SK-N-SH (cell line): ENCODE data around the gene MARS1. TPM values are rescaled to one million over a fixed set of nuclear protein-coding genes. Genes with fewer than 3 reads are reported as not detected.
"Not testable (repeated sequence)": the region's sequence is repeated elsewhere in the genome, so short reads cannot be mapped to it uniquely, and the experiment has no call there.

ENCODE experiments used
- CTCF ChIA-PET: fragments of 300-600, 350-600 bp; formaldehyde crosslinking; extraction: SDS; loops from one replicate; lab custom pipeline; 2021; lab: Yijun Ruan, JAX
- POLR2A ChIA-PET: fragments of 350-600 bp; sonication (Branson Sonifier 250); formaldehyde crosslinking; extraction: SDS; loops from one replicate; lab custom pipeline; 2020; ENCODE audit warnings: antibody characterized with exemption, inconsistent platforms; lab: Yijun Ruan, JAX
- DNase-seq: peaks from one replicate; pipeline ENCODE4 v3.0.0; 2012
- H2AFZ ChIP-seq: fragments of 200-600 bp; sonication (generic); 2 replicates; pipeline ENCODE4 v1.8.1; 2016; ENCODE audit warnings: antibody characterized with exemption, mild to moderate bottlenecking, low read depth
- H3F3A ChIP-seq: fragments of 200-600 bp; sonication (generic); replicated peaks from 2 replicates; pipeline ENCODE3; 2016; ENCODE audit warnings: antibody characterized with exemption, mild to moderate bottlenecking; ENCODE audit not compliant: insufficient read depth
- H3K27ac ChIP-seq, 2 experiments: fragments of 200-500 bp in 1 of 2; fragments of 200-600 bp in 1 of 2; sonication (Bioruptor generic) in 1 of 2; sonication (generic), shearing (Covaris generic) in 1 of 2; 2 replicates each; pipeline versions ENCODE4 v1.5.1 to v1.6.1; 2014 to 2016; ENCODE audit warnings: low read depth in 2 of 2, inconsistent platforms in 1 of 2, low read length in 1 of 2, mild to moderate bottlenecking in 1 of 2, mixed read lengths in 1 of 2
- H3K27me3 ChIP-seq: fragments of 200-600 bp; sonication (generic), shearing (Covaris generic); 2 replicates; pipeline ENCODE4 v1.6.1; 2016; ENCODE audit warnings: mixed run types; ENCODE audit not compliant: insufficient read depth
- H3K36me3 ChIP-seq, 2 experiments: fragments of 200-500 bp in 1 of 2; fragments of 200-600 bp in 1 of 2; sonication (Bioruptor generic) in 1 of 2; sonication (generic) in 1 of 2; replicated peaks in 1 of 2; 2 replicates each; pipeline versions ENCODE3 to v1.5.1; 2014 to 2016; ENCODE audit warnings: low read length in 1 of 2, mild to moderate bottlenecking in 1 of 2; ENCODE audit not compliant: insufficient read depth in 2 of 2, control insufficient read depth in 1 of 2
- H3K4me1 ChIP-seq, 2 experiments: fragments of 200-500 bp in 1 of 2; fragments of 200-600 bp in 1 of 2; sonication (Bioruptor generic) in 1 of 2; sonication (generic), shearing (Covaris generic) in 1 of 2; 2 replicates each; pipeline versions ENCODE4 v1.5.1 to v1.6.1; 2014 to 2016; ENCODE audit warnings: low read depth in 1 of 2, low read length in 1 of 2, mixed run types in 1 of 2; ENCODE audit not compliant: insufficient read depth in 2 of 2, control insufficient read depth in 1 of 2
- H3K4me2 ChIP-seq: fragments of 200-600 bp; sonication (generic), shearing (Covaris generic); 2 replicates; pipeline ENCODE4 v1.6.1; 2017; ENCODE audit warnings: mixed run types
- H3K4me3 ChIP-seq, 2 experiments: fragments of 200-500 bp in 1 of 2; fragments of 200-600 bp in 1 of 2; sonication (Bioruptor generic) in 1 of 2; sonication (generic), shearing (Covaris generic) in 1 of 2; 2 replicates each; pipeline versions ENCODE4 v1.5.1 to v1.8.1; 2014 to 2016; ENCODE audit warnings: low read depth in 2 of 2, inconsistent platforms in 1 of 2, low read length in 1 of 2, mild to moderate bottlenecking in 1 of 2, mixed read lengths in 1 of 2, moderate library complexity in 1 of 2
- H3K79me2 ChIP-seq: fragments of 200-600 bp; sonication (generic); 2 replicates; pipeline ENCODE4 v1.8.1; 2017; ENCODE audit warnings: mild to moderate bottlenecking; ENCODE audit not compliant: insufficient read depth
- H3K9ac ChIP-seq: fragments of 200-600 bp; sonication (generic); 2 replicates; pipeline ENCODE4 v1.6.1; 2017; ENCODE audit warnings: mixed run types
- H3K9me2 ChIP-seq: fragments of 200-600 bp; sonication (generic); 2 replicates; pipeline ENCODE4 v1.6.1; 2017; ENCODE audit warnings: mixed run types
- H3K9me3 ChIP-seq: fragments of 200-600 bp; sonication (generic); 2 replicates; pipeline ENCODE4 v1.6.1; 2017; ENCODE audit warnings: mixed run types, mild to moderate bottlenecking, moderate library complexity
- H4K20me1 ChIP-seq: fragments of 200-600 bp; sonication (generic); 2 replicates; pipeline ENCODE4 v1.6.1; 2017; ENCODE audit warnings: mild to moderate bottlenecking, mixed run types; ENCODE audit not compliant: insufficient read depth
- EZH2phosphoT487 ChIP-seq: fragments of 200-600 bp; sonication (generic); IDR thresholded peaks from 2 replicates; pipeline ENCODE4 v1.6.1; 2017; ENCODE audit warnings: low read depth, mixed run types, mild to moderate bottlenecking, antibody characterized with exemption, moderate library complexity, borderline replicate concordance
- FOXJ3 ChIP-seq: sonication (generic); formaldehyde crosslinking; IDR thresholded peaks from 2 replicates; pipeline ENCODE4 v1.5.1; 2020; ENCODE audit warnings: mild to moderate bottlenecking, missing genetic modification reagents
- GATA2 ChIP-seq: sonication (generic); formaldehyde crosslinking; IDR thresholded peaks from 2 replicates; pipeline ENCODE4 v1.5.0; 2020; ENCODE audit warnings: mild to moderate bottlenecking, missing genetic modification reagents
- MXI1 ChIP-seq: IDR thresholded peaks from 2 replicates; pipeline ENCODE4 v1.6.1; 2012; ENCODE audit warnings: mild to moderate bottlenecking, low read depth, low read length, improper control_type of control experiment
- NFIC ChIP-seq: IDR thresholded peaks from 2 replicates; pipeline ENCODE4 v1.4.0; 2012; ENCODE audit warnings: borderline replicate concordance
- POLR2AphosphoS5 ChIP-seq: IDR thresholded peaks from 2 replicates; pipeline ENCODE4 v1.6.1; 2012; ENCODE audit warnings: low read depth, low read length
- REST ChIP-seq: IDR thresholded peaks from 2 replicates; pipeline ENCODE4 v1.6.1; 2012; ENCODE audit warnings: mild to moderate bottlenecking, low read depth, low read length, moderate library complexity
- RXRA ChIP-seq: IDR thresholded peaks from 2 replicates; pipeline ENCODE4 v1.4.0; 2012; ENCODE audit warnings: low read depth, mild to moderate bottlenecking, borderline replicate concordance
- SMC3 ChIP-seq: IDR thresholded peaks from 2 replicates; pipeline ENCODE4 v1.6.1; 2012; ENCODE audit warnings: low read depth, low read length, improper control_type of control experiment
- TCF12 ChIP-seq: IDR thresholded peaks from 2 replicates; pipeline ENCODE4 v1.4.0; 2012
- TEAD4 ChIP-seq: IDR thresholded peaks from 2 replicates; pipeline ENCODE4 v1.4.0; 2012; ENCODE audit warnings: mild to moderate bottlenecking, borderline replicate concordance; ENCODE audit not compliant: insufficient read depth
- WGBS: methylation state at CpG from one replicate; pipeline ENCODE4 v1.1.6; 2017; ENCODE audit warnings: low lambda C conversion rate; 5-methylcytosine and 5-hydroxymethylcytosine counted together
- polyA plus RNA-seq, 3 experiments: library from polyadenylated mRNA; depleted of rRNA; stranded (reverse); fragments of >200 nt; gene quantifications; 2 replicates each; pipeline ENCODE4 v1.2.3, GENCODE V29; 2012
- TF ChIP-seq, protein P1 (sequence below): IDR thresholded peaks from 2 replicates; pipeline ENCODE4 v1.4.0; 2012; ENCODE audit warnings: low read depth, borderline replicate concordance

MARS1 gene
- polyA plus RNA-seq, 1 of the 3 experiments (the other 2 are of a cell fraction): 158 TPM

DNA sequence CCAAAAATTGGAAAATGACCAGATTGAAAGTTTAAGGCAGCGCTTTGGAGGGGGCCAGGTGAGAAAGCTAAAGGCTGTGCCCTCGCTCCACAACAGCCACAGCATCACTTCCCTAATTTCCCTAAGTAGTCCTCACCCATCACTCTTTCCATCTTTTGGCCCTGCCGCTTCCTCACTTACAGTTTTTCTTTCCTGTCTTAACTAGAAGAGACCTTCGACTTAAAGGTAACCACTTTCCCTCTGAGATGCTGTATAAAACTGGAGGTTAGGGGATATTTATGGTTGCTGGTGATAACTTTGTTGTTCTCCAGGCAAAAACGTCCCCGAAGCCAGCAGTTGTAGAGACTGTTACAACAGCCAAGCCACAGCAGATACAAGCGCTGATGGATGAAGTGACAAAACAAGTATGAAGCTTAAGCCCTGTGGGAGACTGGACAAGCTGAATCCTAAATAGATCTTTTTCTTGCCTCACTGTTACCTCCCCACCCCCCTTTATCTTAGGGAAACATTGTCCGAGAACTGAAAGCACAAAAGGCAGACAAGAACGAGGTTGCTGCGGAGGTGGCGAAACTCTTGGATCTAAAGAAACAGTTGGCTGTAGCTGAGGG is 28.2 kb downstream of the MARS1 start (continued):
- TF ChIP-seq, protein P1, sequence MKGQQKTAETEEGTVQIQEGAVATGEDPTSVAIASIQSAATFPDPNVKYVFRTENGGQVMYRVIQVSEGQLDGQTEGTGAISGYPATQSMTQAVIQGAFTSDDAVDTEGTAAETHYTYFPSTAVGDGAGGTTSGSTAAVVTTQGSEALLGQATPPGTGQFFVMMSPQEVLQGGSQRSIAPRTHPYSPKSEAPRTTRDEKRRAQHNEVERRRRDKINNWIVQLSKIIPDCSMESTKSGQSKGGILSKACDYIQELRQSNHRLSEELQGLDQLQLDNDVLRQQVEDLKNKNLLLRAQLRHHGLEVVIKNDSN: no peak
- TF ChIP-seq POLR2AphosphoS5: no peak
- TF ChIP-seq, all 33 proteins: peak for 0

GRCh38 chr12:57516617-57517153 is 28.8 kb downstream of the MARS1 start:
- H3K4me1 ChIP-seq: peaks cover 21 to 30% of the 10 kb centered on the region in 2 experiments
- H4K20me1 ChIP-seq: peaks cover 41% of the 10 kb centered on the region
- peak overlapping the region; percentile 5; the same call in 1 of the 2 replicates for H3K4me2 ChIP-seq
- H3K27ac ChIP-seq: peak overlapping the region in 1 of 2 experiments; percentile 98; a peak in 2 of 4 replicates
- H3K4me3 ChIP-seq: no peak overlapping the region
- H3F3A ChIP-seq: peaks cover 62% of the 10 kb centered on the region
- POLR2A ChIA-PET: interaction anchor here (0.7 to 2.2 kb wide), 4 partner anchors 19 to 55 kb away, joined by 3 to 8 read pairs (median 4); no protein-coding TSS in a partner anchor
- no peaks in the 10 kb centered on the region for H3K27me3 ChIP-seq
- no peak for DNase-seq
- no peaks in the 10 kb centered on the region for H3K9me3 ChIP-seq
- H3K9ac ChIP-seq: no peak overlapping the region
- CTCF ChIA-PET: interaction anchor here (0.5 to 1.4 kb wide), 5 partner anchors 25 to 209 kb away, joined by 3 read pairs; partner anchors contain the start of gene GLI1
- no peak overlapping the region for H2AFZ ChIP-seq
- H3K79me2 ChIP-seq: peaks cover 37% of the 10 kb centered on the region
- TF ChIP-seq FOXJ3 (CRISPR knock-in tag) (no peak), GATA2 (no peak), TEAD4 (no peak), SMC3 (no peak), TCF12 (no peak), MXI1 (no peak), NFIC (no peak), RXRA (no peak)
- 93% methylated on average over 11 of the region's 11 CpGs for WGBS
- H3K36me3 ChIP-seq: peaks cover 57% of the 10 kb centered on the region in 2 experiments
- no peaks in the 10 kb centered on the region for H3K9me2 ChIP-seq

DNA sequence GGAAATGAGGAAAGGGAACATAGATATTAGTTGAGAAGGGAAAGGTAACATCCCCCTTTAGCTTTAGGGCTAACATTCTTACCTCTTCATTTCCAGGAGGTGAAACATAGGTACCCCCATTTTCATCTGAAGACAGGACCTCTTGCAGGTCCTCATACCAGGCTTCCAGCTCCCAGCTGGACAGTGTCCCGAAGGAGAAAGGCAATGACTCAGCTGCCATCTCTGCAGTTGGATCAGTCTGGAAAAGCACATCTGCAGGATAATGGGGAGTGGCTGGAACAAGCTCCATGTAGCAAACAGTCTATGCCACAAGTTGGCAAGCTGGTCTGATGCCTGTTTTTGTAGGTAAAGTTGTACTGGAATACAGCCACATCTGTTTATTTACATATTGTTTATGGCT is 29.3 kb downstream of the MARS1 start:
- H2AFZ ChIP-seq: no peak overlapping the region
- H3K9me3 ChIP-seq: no peaks in the 10 kb centered on the region
- CTCF ChIA-PET: interaction anchor here (0.6 to 1.4 kb wide), 5 partner anchors 17 to 64 kb away, joined by 3 read pairs; partner anchors contain the start of gene GLI1
- H3K27ac ChIP-seq: peak overlapping the region; percentile 1 to 98; a peak in 2 of 4 replicates
- peaks cover 52 to 53% of the 10 kb centered on the region in 2 experiments for H3K36me3 ChIP-seq
- H3K9me2 ChIP-seq: no peaks in the 10 kb centered on the region
- H3K4me1 ChIP-seq: peaks cover 26 to 35% of the 10 kb centered on the region in 2 experiments
- 46% methylated on average over 1 of the region's 1 CpG for WGBS
- H3K79me2 ChIP-seq: peaks cover 37% of the 10 kb centered on the region
- H3K4me3 ChIP-seq: no peak overlapping the region
- H3F3A ChIP-seq: peaks cover 62% of the 10 kb centered on the region
- peak overlapping the region; percentile 92; the same call in 1 of the 2 replicates for H3K4me2 ChIP-seq
- no peak for DNase-seq
- H3K27me3 ChIP-seq: no peaks in the 10 kb centered on the region
- H3K9ac ChIP-seq: no peak overlapping the region
- POLR2A ChIA-PET: interaction anchor here (0.7 to 1.7 kb wide), 5 partner anchors 15 to 54 kb away, joined by 3 to 4 read pairs (median 4); no protein-coding TSS in a partner anchor
- no peak for TF ChIP-seq TEAD4
- TF ChIP-seq REST: 0 out of 2 replicates have a peak, but pooled peaks have one; percentile 16
- peak; percentile 12; the same call in 1 of the 2 replicates for TF ChIP-seq TCF12
- no peak for TF ChIP-seq EZH2phosphoT487
- no peak for TF ChIP-seq NFIC
- peaks cover 41% of the 10 kb centered on the region for H4K20me1 ChIP-seq

GRCh38 chr12:57517718-57518117 is 29.9 kb downstream of the MARS1 start:
- Histone ChIP-seq H3K4me2 (peak overlapping the region; percentile 92; the same call in 1 of the 2 replicates), H4K20me1 (peaks cover 41% of the 10 kb centered on the region), H3K79me2 (peaks cover 37% of the 10 kb centered on the region), H3F3A (peaks cover 60% of the 10 kb centered on the region), H3K27ac (peak overlapping the region in 1 of 2 experiments; percentile 98; a peak in 2 of 4 replicates), H3K4me1 (peaks cover 27 to 35% of the 10 kb centered on the region in 2 experiments), H3K4me3 (peak overlapping the region in 1 of 2 experiments; percentile 72; a peak in 1 of 4 replicates), H3K36me3 (peaks cover 47 to 49% of the 10 kb centered on the region in 2 experiments)
- not testable (repeated sequence) for H3K9ac ChIP-seq, DNase-seq, H3K9me3 ChIP-seq, H2AFZ ChIP-seq, H3K9me2 ChIP-seq, H3K27me3 ChIP-seq
- 94% methylated on average over 10 of the region's 10 CpGs for WGBS
- CTCF ChIA-PET: interaction anchor here (1.0 to 1.4 kb wide), 4 partner anchors 18 to 59 kb away, joined by 3 read pairs; partner anchors contain the start of gene GLI1
- POLR2A ChIA-PET: interaction anchor here (0.7 to 1.3 kb wide), 3 partner anchors 15 to 21 kb away, joined by 3 to 4 read pairs (median 4); no protein-coding TSS in a partner anchor
